NCI-H1436 treated with DMSO at 0.1 percent for 48 hours (cell line): Measurements from ENCODE around the gene NINJ2.
"Not testable (repeated sequence)": the region's sequence is repeated elsewhere in the genome, so short reads cannot be mapped to it uniquely, and the experiment has no call there.

Source experiments
- DNase-seq: peaks from one replicate; lab custom pipeline; 2025; lab: John Stamatoyannopoulos, UW

NINJ2 gene

GRCh38 chr12:585062-586061 lies 77.9 kb downstream of the NINJ2 start:
- no peak for DNase-seq

- DNase-seq: no peak
These were observed 79.9 kb downstream of the NINJ2 start for GRCh38 chr12:583251-583869.

DNA sequence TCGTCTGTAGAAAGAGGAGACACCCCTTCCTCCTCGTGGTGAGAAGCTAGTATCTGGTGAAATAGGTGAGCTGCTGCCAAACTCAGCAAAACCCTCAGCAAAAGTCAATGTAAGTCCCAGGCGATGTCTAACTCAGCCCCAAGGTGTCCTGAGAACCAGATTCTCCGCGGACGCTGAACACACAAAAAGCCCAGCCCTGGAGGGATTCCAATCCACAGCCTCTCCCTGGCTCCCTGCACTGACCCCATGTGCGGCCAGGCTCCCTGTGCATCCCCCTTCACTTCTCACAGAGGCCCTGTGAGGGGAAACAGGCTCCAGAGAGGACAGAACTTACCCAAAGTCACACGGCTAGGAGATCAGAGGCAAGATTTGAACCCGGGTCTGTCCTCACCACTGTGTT lies 81.5 kb downstream of the NINJ2 start:
- DNase-seq: no peak

GRCh38 chr12:581321-581720 lies 81.9 kb downstream of the NINJ2 start:
- no peak for DNase-seq

DNA sequence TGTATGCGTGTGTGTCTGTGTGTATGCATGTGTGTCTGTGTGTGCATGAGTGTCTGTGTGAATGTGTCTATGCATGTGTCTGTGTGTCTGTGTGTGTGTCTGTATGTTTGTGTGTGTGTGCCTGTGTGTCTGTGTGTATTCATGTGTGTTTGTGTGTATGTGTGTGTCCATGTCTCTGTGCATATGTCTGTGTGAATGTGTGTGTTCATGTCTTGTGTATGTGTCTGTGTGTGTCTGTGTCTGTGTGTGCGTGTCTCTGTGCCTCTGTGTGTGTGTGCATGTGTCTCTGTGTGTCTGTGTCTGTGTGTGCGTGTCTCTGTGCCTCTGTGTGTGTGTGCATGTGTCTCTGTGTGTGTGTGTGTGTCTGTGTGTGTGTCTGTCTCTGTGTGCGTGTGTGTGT lies 82.4 kb downstream of the NINJ2 start:
- DNase-seq: no peak

- no peak for DNase-seq
These were observed 83.7 kb downstream of the NINJ2 start for GRCh38 chr12:579420-580110.

DNA sequence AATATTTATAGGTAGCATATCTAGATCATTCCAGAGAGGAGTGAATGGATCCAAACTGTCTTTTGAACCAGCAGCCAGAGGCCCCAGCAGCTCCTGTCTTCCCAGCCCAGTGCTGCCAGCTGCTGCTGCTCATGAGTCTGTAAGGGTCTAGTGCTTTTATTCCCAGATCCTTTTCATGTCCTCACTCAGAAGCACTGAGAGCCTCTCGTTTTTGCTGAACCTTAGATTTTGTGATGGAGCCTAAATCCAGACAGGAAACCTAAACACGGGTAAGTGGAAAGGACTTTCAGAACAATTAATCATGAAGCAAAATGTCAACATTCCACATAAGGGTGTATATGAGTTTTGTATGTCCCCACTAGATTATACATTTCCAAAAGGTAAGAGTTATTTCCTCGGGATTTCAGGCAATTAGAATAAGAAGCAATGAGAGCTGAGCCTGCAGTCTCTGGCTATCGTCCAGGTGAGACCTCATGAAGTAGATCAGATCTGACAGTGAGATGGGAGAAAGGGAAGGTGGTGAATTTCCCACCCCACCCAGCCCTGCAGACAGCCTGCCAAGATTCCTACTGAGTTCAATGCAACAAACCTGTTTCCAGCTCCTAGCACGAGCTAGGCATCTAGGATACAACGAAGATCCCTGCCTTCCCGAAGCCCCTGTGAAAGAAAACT lies 84.4 kb downstream of the NINJ2 start:
- DNase-seq: no peak

DNA sequence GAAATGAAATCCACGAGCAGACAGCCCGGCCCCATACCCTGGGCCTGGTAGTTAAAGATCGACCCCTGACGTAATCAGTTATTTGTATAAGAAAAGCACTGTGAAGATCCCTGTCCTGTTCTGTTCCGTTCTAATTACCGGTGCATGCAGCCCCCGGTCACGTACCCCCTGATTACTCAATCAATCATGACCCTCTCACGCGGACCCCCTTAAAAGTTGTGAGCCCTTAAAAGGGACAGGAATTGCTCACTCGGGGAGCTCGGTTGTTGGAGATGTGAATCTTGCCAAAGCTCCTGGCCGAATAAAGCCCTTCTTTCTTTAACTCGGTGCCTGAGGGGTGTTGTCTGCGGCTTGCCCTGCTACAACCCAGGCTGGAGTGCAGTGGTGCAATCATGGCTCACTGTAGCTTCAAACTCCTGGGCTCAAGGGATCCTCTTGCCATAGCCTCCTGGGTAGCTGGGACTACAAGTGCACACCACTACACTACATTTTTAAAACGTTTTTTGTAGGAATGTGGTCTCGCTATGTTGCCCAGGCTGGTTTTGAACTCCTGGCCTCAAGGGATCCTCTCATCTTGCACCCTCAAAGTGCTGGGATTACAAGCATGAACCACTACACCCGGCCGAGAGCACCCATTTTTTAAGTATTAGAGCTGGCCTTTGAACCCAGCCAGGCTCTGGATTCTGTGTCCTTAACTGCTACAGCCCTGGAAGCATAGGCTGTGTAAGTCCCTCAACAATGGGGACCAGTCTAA lies 85.1 kb downstream of the NINJ2 start:
- not testable (repeated sequence) for DNase-seq

- DNase-seq: no peak
These were observed 86.6 kb downstream of the NINJ2 start for GRCh38 chr12:576615-577110.

DNA sequence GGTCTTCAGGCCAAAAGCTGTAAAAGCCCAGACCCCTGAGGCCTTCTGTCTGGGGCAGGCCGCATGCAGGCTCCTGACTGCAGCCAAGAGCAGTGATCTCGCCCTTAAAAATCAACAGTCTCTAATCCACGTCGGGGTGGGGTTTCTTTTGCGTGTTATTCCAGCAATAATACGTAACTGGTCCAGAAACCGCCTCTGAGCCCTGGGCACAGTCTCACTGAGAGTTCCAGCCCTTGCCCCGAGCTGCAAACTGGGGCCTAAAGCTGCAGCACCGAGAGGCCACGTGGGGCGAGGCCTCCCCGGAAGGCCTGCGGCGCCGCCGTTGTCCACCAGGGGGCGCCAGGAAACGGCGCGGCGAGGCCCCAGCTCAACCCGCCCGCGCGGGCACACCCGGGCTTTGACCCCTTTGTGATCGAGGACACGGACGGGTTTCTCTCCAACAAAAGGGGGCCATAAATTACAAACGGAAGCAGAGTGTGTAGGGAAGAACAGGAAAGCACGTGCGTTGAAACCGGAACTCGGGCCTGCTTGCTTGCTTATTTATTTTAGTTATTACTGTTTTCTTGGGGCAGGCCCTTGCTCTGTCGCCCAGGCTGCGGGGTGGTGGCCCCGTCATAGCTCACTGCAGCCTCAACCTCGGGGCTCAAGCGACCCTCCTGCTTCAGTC lies 87.2 kb downstream of the NINJ2 start:
- DNase-seq: peak; percentile 25

DNA sequence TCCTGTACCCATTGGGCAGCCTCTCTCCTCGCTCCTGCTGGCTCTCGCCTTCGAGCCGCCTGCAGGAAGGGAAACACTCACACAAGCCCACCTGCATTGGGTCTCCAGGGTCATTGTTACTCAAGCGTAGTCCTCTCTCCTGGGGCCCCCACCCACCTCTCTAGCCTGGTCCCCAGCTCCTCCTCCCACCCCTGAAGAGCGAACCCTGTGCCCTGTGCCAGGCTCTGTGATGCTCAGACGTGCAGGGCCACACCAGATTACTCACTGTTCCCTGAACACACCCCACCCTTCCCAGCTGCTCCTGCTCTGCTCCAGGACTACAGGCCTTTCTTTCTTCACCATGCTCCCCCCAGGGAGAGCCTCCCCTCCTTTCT lies 88.1 kb downstream of the NINJ2 start:
- no peak for DNase-seq

DNA sequence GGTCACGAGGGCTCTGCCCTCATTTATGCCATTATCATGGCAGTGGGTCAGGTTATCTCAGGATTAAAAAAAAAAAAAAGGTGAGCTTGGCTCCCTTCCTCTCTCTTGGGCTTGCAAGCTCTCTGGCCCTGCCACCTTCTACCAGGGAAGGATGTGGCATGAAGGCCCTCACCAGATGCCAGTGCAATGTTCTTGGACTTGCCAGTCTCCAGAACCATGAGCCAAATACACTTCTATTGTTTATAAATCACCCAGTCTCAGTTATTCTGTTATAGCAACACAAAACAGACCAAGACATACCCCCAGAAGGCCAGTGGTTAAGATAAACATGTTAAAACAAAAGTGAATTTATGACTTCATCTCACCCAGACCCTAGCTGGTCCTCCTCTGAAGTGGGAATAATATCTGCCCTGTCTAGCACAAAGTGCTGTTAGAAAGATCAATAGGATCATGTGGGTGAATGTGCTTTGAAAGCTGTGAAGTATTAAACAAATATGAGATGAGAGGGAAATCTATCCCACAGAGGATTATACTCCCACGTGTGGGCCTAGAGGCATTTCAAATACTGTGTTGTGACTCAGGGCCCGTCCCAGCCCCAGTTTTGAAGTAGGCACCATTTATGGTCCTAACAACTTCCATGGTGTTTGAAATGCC lies 88.6 kb downstream of the NINJ2 start:
- no peak for DNase-seq

DNA sequence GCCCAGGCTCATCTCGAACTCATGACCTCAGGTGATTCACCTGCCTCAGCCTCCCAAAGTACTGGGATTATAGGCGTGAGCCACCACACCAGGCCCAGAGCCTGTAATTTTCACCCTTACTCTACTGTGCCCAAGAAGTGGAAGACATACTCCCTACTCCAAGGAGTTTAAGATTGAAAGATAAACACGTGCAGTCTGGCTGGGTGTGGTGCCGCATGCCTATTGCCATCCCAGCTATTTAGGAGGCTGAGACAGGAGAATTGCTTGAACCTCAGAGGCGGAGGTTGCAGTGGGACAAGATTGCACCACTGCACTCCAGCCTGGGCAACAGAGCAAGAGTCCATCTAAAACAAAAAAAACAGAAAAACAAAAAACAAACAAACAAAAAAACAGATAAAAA lies 90.0 kb downstream of the NINJ2 start:
- no peak for DNase-seq

DNA sequence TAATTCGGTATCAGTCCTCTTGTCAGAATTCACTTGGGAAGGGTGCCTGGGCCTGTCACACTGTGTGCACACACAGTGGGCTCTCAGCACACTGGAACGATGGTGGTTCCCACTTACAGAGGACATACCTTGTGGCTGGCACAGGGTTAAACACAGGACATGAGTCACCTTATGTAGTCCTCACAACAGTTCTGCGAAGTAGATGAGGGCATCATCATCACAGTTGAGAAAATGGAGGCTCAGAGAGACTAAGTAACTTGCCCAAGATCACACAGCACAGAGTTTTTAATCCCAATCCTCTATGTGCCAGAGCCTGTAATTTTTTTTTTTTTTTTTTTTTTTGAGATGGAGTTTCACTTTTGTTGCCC lies 90.7 kb downstream of the NINJ2 start:
- DNase-seq: no peak

- DNase-seq: no peak
These were observed 91.3 kb downstream of the NINJ2 start for GRCh38 chr12:571795-572531.

DNA sequence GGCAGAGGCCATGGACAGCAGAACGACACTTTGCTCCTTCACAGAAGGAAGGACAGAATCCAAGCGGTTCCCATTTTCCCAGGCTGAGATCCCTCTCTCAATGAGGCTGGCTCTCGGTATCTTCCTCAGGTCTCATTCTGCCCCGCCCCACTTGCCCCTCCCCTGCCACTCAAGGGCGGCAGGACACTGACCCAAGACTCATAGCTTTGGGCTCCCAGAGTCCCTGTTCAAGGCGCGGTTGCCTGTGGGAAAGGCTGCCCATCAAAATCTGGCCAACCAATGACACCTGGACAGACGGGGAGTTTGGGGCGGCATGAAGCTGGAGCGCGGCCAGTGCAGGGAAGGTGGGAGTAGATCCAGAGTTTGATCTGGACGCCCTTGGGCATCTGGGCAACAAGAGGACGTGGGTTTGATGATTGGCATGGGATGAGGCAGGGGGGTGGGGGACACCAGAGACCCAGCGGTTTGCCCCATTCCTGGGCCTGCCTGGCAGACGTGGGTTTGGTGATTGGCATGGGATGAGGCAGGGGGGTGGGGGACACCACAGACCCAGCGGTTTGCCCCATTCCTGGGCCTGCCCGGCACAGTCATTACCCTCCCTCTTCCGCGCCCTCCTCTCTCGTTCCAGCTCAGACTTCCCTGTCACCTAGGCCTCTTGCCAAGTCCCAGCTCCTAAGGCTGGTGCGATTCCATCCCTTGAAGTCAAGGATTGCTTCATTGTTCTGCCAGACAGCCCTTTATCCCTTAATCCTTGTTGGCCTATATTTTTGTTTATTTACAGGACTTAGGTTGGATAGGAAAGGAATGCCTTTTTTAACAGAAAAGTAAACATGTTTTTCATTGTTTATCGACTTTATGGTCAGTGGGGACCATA lies 92.1 kb downstream of the NINJ2 start:
- DNase-seq: no peak

GRCh38 chr12:570435-570920 lies 92.8 kb downstream of the NINJ2 start:
- DNase-seq: no peak

GRCh38 chr12:569803-570434 lies 93.3 kb downstream of the NINJ2 start:
- DNase-seq: no peak
